T-helper 2 cell treated with Interferon-gamma antibody and Interleukin-4, amounts not matched to agents 100 ng/mL and 5 ng/mL, for 36 hours (primary cell): ENCODE results near the gene C19orf47. TPM values are rescaled to one million over a fixed set of nuclear protein-coding genes. Genes with fewer than 3 reads are reported as not detected.
"Not testable (repeated sequence)": the region's sequence is repeated elsewhere in the genome, so short reads cannot be mapped to it uniquely, and the experiment has no call there.

Experiments
- intact Hi-C: fragments of 100-400 bp; cut with micrococcal nuclease; formaldehyde crosslinking; loops from one replicate; pipeline ENCODE4 v1.15.1; 2023
- total RNA-seq: library from RNA; stranded (reverse); gene quantifications from 2 replicates; pipeline ENCODE4 v1.2.3, GENCODE V29; 2022

Gene C19orf47
- total RNA-seq, 1 donor from 2014 or later, result 25.6 TPM

DNA sequence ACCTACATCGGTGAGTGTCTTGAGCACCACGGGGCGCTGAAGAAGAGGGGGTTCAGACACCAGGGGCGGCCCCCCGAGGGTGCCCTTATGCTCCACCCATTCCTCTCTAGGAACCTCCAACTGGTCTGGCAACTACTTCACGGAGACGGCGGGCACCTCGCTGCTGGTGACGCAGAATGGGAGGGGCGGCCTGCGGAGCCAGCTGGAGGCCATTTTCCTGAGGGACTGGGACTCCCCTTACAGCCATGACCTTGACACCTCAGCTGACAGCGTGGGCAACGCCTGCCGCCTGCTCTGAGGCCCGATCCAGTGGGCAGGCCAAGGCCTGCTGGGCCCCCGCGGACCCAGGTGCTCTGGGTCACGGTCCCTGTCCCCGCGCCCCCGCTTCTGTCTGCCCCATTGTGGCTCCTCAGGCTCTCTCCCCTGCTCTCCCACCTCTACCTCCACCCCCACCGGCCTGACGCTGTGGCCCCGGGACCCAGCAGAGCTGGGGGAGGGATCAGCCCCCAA is 29.7 kb upstream of the C19orf47 start:
- intact Hi-C loops, result no loop called here

DNA sequence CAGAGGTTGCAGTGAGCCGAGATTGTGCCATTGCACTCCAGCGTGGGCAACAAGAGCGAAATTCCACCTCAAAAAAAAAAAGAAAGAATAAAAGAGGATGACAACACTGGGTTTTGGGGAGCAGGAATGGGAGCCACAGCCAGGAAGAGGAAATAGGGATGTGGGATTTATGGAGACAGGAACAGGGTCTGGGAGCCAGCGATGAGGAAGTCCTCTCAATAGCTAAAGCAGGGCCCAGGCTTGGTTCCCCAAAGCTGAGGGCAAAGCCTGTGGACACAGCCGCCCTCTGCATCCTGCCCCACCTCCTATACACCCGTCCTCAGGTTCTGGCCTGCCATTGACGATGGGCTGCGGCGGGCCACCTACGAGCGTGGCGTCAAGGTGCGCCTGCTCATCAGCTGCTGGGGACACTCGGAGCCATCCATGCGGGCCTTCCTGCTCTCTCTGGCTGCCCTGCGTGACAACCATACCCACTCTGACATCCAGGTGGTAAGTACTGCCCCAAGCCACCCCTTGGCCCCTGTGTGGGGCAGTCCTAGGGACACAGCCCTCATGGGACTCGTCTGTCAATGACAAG is 28.2 kb upstream of the C19orf47 start:
- intact Hi-C loops, result no loop called here

DNA sequence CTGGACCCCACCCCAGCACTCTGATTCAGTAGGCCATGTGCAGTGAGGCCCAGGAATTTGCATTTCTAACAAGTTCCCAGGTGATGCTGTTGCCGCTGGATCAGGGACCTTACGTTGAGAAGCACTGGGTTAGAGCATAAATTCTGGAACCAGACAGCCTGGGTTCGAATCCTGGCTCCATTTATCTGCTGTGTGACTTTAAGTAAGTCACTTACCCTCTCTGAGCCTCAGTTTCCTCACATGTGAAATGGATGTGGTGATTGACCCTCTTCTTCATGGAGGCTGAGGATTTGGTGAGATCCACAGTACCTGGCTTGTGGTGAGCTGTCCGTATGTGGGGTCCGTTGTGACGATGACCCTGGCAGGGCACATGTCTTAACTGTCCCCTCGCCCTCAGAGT is 25.9 kb upstream of the C19orf47 start:
- intact Hi-C loops, result no loop called here

DNA sequence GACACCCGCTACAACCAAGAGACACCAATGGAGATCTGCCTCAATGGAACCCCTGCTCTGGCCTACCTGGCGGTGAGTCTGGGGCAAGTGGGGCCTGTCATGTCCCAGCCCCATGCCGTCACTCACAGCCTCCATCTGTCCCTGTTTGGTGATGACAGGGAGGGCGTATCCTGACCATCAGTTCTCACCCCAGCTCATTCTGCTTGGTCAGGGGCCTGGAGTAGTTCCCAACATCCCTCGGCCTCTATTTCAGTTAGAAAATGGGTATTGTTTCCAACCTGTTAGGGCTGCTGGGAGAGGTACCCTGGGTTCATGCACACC is 23.6 kb upstream of the C19orf47 start:
- intact Hi-C loops, result no loop called here

DNA sequence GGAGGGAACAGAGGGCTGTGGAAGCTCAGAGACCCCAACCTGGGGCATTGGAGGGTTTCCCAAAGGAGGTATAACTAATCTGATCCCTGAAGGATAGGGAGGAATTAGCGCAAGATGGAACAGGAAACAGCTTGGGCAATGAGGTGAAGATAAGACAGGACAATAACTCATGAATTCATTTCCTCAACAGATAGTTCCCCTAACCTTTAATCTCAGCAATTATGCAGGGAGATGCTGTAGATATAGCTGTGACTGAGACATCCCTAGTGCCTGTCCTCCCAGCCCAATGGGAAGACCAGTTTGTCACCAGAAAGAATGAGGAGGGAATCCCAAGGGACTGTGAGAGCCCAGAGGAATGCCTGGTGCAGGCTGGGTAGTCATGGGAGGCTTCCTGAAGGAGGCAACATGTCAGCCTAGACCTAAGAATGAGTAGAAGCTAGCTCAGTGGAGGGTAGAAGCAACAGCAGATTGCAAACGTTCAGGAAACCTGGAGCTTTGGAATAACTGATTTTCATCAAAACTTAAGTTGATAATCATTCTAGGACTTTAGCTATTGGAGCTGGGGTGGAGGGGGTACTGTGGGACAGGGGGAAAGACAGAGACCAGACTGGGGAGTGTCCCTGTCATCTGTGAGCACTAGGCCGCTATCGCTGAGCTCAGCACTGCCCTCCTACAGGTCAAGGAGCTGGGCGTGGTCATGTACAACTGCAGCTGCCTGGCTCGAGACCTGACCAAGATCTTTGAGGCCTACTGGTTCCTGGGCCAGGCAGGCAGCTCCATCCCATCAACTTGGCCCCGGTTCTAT is 23.0 kb upstream of the C19orf47 start:
- intact Hi-C loops, result no loop called here

DNA sequence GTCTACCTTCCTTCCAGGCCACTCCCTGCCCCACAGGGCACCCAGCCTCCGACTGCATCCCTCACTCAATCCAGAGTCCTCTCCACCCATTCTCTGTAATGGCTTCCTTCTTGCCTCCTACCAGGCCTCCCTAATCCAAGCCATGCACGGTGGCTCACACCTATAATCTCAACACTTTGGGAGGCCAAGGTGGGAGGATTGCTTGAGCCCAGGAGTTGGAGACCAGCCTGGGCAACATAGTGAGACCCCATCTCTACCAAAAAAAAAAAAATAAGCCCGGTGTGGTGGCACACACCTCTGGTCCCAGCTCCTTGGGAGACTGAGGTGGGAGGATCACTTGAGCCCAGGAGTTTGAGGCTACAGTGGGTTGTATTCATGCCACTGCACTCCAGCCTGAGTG is 22.1 kb upstream of the C19orf47 start:
- intact Hi-C loops, result not testable (repeated sequence)

DNA sequence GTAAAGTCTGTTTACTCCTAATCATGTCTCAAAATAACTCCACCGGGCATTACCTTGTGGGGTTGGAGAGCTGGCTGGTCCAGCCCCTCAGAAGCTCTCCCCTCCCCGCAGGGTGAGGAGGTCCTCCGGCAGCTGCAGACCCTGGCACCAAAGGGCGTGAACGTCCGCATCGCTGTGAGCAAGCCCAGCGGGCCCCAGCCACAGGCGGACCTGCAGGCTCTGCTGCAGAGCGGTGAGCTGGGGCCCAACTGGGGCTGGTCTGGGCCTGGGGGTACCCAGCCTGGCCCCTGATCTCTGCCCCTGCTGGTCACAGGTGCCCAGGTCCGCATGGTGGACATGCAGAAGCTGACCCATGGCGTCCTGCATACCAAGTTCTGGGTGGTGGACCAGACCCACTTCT is 21.6 kb upstream of the C19orf47 start:
- intact Hi-C loops, result no loop called here

DNA sequence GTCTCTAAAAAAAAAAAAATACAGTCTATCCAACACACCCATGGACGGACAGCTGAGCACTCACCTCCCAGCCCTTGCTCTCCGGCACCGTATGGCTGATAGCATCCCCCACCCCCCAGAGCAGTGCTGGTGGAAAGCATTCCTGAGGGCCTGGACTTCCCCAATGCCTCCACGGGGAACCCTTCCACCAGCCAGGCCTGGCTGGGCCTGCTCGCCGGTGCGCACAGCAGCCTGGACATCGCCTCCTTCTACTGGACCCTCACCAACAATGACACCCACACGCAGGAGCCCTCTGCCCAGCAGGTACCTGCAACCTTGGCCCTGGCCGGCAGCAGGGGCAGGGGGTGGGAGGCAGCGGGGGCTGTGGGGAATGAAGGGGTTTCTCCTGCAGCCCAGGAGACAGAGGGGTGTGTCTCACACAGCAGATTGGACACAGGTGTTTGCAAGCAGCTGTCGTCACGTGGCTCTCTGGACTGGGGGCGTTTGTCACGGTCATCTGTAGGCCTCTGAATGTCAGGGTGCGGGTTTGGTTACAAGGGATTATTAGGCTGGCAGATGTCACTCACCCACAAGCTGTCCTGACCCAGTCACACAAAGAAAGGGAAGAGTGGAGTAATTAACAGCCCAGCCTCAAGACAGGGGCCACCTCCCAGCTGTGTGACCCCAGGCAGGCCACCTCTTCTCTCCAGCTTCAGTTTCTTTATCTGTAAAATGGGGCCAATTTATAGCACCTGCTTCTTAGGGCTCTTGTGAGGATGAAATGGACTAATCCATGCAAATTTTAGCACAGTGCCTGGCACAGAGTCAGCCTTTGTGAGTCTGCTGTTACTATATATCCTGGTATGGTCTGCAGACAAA is 19.6 kb upstream of the C19orf47 start:
- intact Hi-C loops, result no loop called here

DNA sequence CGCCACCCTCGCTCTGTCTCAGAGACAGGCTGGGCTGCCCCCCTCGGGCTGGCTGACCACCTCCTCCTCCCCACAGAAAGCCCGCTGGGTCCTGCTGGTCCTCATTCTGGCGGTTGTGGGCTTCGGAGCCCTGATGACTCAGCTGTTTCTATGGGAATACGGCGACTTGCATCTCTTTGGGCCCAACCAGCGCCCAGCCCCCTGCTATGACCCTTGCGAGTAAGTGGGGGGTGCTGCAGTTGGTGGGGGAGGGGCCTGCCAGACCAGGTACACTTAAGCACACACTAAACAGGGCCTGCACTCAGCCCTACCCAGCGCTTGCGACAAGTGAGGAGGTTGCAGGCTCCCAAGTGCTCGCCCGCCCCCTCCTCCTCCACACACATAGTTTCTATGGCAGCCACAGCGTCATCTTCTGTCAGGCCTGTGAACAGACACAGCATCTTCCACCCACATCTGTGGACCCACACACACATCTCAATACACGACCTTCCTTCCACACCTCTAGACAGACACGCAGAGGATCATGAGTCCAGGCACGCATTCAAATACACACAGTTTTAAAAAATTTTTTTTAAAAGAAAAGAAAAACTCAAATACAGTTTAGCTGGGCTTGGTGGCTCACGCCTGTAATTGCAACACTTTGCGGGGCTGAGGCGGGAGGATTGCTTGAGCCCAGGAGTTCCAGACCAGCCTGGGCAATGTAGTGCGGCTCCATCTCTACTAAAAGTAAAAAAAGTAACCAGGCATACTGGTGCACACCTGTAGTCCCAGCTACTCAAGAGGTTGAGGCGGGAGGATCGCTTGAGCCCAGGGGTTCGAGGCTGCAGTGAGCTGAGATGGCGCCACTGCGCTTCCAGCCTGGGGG is 18.7 kb upstream of the C19orf47 start:
- intact Hi-C loops, result no loop called here

DNA sequence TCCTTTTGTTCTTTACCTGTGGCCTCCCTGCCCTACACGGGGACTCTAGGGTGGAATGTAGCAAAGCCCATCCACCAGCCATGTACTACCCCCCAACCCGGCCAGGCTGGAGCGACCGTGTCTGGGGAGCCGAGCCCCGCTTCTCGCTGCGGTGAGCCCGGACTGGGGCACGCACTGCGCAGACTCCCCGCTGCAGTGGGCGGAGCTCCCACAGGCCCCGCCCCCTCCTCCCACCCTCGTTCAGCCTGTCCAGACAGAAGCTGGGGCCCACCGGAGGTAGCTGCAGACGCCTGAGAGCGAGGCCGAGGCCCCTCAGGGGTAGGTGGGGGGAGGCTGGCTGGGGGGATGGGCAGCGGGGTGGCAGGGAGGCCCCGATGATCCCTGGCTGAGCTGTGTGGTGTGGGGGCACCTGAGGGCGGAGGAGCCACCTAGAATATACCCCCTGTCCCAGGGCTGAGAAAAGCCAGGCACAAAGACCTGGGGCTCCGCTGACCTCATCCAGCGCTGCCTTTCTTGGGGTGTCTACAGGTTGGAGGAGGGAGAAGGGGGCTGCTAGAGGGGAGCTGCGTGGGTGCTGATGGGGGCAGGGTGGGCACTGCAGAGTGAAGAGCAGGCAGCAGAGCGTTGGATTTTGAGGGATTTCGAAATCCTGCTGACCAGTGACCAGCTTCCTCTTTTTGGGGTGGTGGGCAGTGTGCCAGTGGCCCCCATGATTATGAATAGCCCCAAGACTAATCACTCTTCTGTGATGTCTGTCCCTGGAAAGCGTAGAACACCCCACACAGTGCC is 17.6 kb upstream of the C19orf47 start:
- intact Hi-C loops, result no loop called here

DNA sequence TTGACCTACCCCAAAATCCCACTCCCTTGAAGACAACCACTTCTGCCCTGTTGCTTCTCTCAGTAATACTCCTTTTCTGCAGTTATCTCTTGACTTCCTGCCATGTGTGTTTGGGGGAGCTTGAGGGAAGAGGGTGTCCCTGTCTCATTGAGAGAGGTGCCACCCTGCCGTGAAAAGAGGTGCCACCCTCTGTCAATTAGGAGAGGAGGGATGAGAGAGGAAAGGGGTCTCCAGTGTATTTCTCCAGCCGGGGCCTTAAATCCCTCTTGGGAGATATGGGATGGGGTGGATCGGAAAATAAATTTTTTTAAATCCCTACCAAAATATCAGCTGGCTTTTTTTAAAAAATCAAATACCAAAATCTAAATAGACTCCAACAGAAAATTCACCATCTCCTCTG is 16.8 kb upstream of the C19orf47 start:
- intact Hi-C loops, result no loop called here

DNA sequence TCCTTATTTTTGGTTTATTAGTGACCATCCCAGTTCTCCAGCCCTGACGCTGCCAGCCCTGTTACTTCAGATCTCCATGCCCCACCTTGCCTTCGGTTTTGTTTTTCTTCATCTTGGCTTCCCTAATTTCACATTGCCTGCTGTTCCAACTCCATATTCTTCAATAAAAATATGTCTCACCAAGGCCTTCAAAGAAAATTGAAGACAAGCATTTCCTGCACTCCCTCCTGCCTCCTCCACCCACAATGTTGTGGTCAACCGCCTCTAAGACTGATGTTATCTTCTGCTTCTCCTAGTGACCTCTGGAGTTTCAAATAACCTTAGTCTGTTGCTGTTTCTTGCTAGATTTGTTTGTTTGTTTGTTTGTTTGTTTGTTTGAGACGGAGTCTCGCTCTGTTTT is 14.9 kb upstream of the C19orf47 start:
- intact Hi-C loops, result no loop called here

DNA sequence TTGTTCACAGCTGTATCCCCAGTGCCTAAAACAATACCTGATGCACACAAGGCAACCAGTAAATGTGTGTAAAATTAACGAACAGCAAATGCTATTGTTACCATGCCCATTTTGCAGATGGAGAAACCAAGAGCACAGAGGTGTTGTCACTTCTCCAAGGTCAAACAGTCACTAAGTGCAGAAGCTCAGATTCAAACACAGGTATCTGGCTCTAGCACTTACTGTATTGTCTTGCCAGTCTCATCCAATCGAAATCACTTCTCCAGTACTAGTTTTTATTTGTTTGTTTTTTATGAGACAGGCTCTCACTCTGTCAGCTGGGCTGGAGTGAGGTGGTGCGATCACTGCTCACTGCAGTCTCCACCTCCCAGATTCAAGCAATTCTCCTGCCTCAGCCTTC is 14.0 kb upstream of the C19orf47 start:
- intact Hi-C loops, result no loop called here

DNA sequence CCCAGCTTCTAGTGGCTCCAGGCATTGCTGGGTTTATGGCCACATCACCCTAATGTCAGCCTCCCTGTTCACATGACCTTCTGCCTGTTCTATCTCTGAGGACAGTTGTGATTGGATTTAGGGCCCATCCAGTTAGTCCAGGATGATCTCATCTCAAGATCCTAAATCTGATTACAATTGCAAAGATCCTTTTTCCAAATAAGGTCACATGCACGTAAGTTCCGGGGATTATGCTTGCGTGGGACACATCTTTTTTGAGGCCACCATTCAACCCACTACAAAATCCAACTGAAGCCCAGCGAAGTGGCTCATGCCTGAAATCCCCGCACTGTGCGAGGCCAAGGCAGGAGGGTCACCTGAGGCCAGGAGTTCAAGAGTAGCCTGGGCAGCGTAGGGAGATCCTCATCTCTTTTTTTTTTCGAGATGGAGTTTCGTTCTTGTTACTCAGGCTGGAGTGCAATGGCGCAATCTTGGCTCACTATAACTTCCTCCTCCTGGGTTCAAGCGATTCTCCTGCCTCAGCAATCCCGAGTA is 12.6 kb upstream of the C19orf47 start:
- intact Hi-C loops, result no loop called here

DNA sequence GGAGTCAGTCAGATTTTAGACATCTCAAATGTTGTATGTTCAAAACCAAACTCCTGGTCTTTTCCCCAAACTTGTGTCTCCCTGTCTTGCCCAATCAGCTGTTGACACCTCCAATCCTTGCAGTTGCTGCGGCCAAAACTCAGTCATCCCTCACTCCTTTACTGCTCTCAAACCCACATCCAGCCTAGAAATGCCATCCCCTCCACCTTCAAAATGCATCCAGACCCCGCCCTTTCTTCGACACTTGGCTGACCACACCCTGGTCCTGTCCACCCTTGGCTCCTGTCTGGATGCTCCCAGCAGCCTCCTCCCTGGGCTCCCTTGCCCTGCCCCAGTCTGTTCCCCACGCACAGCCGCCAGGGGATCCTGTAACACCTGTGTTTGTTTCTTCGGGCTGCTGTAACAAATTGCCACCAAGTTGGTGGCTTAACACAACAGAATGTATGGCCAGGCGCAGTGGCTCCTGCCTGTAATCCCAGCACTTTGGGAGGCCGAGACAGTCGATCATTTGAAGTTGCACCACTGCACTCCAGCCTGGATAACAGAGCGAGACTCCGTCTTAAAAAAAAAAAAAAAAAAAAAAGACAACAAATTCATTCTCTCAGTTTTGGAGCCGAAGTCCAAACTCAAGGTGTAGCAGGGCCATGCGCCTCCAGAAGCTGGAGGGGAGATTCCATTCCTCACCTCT is 12.0 kb upstream of the C19orf47 start:
- intact Hi-C loops, result no loop called here

DNA sequence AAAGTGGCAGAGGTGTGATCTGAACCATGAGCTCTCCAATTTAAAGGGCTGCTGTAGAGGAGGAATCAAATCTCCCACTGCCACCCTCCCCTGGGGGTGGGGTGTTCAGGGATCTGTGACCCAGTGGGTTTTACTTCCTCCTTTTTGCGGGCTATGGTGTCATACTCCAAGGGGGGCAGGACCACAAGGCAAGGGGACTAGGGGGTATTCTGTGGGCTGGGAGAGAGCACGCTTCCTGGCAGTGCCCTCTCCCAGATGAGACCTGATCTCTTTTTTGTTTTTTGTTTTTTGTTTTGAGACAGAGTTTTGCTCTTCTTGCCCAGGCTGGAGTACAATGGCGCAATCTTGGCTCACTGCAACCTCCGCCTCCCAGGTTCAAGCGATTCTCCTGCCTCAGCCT is 10.6 kb upstream of the C19orf47 start:
- intact Hi-C loops, result no loop called here

DNA sequence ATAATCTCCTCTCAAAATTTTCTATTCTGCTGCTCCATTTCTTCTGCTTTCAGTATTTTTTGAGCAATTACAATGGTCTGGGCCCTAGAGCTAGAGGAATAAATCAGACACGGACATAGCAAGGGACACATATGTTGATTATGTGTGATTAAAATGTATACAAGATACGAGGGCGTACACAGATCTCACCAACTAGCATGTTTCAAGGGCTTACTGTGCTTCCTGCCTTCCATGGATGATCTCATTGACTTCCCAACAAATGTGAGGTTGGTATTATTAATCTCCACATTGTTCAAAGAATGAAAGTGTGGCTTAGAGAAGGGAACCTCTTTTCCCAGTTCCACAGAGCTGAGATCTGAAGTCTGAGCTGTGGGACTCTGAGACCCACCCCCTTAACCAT is 9.4 kb upstream of the C19orf47 start:
- intact Hi-C loops, result no loop called here

DNA sequence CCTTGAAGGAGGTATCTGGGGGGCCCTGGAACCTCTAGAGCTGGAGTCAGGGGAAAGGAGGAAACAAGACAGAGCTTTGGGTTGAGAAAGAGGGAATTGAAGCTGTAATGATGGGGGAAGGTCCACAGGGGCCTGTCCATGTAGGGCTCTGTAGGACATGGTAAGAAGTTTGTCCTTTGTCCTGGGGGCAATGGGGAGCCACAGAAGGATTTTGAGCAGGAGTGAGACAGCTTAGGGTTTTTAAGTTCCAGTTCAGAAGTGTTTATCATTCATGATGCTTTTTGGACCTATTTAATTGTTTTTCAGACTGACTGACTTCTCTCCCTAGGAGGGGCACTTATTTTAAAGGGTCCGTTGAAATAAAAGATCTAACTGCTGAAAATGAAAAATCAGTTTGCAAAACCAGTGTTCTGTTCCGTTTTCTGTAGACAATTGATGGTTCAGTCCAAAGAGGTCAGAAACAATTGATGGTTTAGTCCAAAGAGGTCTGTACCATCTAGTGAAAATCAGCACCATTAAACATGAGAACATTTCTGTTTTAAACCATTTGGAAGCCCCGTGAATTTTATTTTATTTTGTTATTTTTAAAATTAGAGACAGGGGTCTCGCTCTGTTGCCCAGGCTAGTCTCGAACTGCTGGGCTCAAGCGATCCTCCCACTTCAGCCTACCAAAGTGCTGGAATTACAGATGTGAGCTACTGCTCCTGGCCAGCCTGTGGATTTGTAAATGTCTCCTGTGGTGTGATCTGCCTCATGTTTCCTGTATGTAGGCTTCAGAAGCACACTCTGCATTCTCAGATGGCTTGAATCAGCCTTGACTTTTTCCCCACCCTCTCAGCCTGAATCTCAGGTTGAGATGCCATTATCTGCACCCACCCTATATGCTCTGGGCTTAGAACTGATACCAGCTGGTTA is 8.7 kb upstream of the C19orf47 start:
- intact Hi-C loops, result no loop called here
